Caki2 (cell line): ENCODE measurements around the gene NXPE1. TPM values are rescaled to one million over a fixed set of nuclear protein-coding genes. Genes with fewer than 3 reads are reported as not detected.
"Not testable (repeated sequence)": the region's sequence is repeated elsewhere in the genome, so short reads cannot be mapped to it uniquely, and the experiment has no call there.

Experiments
- DNase-seq: peaks from one replicate; pipeline ENCODE4 v3.0.0-alpha.2; 2015; ENCODE audit warnings: low read depth
- in situ Hi-C: cut with HindIII; loops from 2 replicates; pipeline ENCODE4 v1.10.0; 2016; ENCODE audit warnings: low sequenced_read_pairs, low pct_unique_long_range_greater_than_20kb, mixed read lengths
- total RNA-seq: library from RNA; depleted of rRNA; stranded (reverse); fragments of >200 nt; shearing (Covaris generic); gene quantifications from 2 replicates; pipeline ENCODE4 v1.2.3, GENCODE V29; 2014; ENCODE audit warnings: low replicate concordance; rRNA removed

NXPE1 gene
- total RNA-seq, result not detected in 2 replicates

- DNase-seq, result no peak
- in situ Hi-C loops, result no loop called here
Measured at GRCh38 chr11:114559425-114560310, at the start of gene NXPE1. NXPE1 (minus strand) TSS chr11:114559881; CDS start chr11:114551201, 8,680 bp downstream.

- in situ Hi-C loops, result no loop called here
- DNase-seq, result no peak
Measured at GRCh38 chr11:114609429-114609828, 49.7 kb upstream of the NXPE1 start.

- DNase-seq, in situ Hi-C loops: not testable (repeated sequence)
Measured at GRCh38 chr11:114608605-114609004, 48.9 kb upstream of the NXPE1 start.

- DNase-seq, result no peak
- in situ Hi-C loops, result no loop called here
Measured at GRCh38 chr11:114607753-114608459, 48.2 kb upstream of the NXPE1 start.

- DNase-seq, in situ Hi-C loops: not testable (repeated sequence)
Measured at GRCh38 chr11:114606802-114607075, 47.1 kb upstream of the NXPE1 start.

GRCh38 chr11:114606003-114606801 is 46.5 kb upstream of the NXPE1 start:
- in situ Hi-C loops, result no loop called here
- DNase-seq, result no peak

- in situ Hi-C loops, result no loop called here
- no peak for DNase-seq
Measured at GRCh38 chr11:114605370-114605769, 45.7 kb upstream of the NXPE1 start.

GRCh38 chr11:114604886-114605285 is 45.2 kb upstream of the NXPE1 start:
- in situ Hi-C loops, result no loop called here
- DNase-seq, result no peak

GRCh38 chr11:114604179-114604813 is 44.6 kb upstream of the NXPE1 start:
- in situ Hi-C loops, result no loop called here
- DNase-seq, result no peak

- DNase-seq, in situ Hi-C loops: not testable (repeated sequence)
Measured at GRCh38 chr11:114603151-114603550, 43.5 kb upstream of the NXPE1 start.

- in situ Hi-C loops, result no loop called here
- DNase-seq, result no peak
Measured at GRCh38 chr11:114598461-114598860, 38.8 kb upstream of the NXPE1 start.

GRCh38 chr11:114596175-114596919 is 36.7 kb upstream of the NXPE1 start:
- no peak for DNase-seq
- in situ Hi-C loops, result no loop called here

- in situ Hi-C loops, result no loop called here
- DNase-seq, result no peak
Measured at GRCh38 chr11:114595571-114595970, 35.9 kb upstream of the NXPE1 start, which contains the start of gene NXPE4. NXPE4 (minus strand) TSS chr11:114595786; CDS start chr11:114594759, 1,027 bp downstream.

GRCh38 chr11:114594703-114595102 is 35.0 kb upstream of the NXPE1 start:
- DNase-seq, result no peak
- in situ Hi-C loops, result no loop called here

- no peak for DNase-seq
- in situ Hi-C loops, result no loop called here
Measured at GRCh38 chr11:114587398-114587953, 27.8 kb upstream of the NXPE1 start.

GRCh38 chr11:114586797-114587196 is 27.1 kb upstream of the NXPE1 start:
- in situ Hi-C loops, result no loop called here
- DNase-seq, result no peak

GRCh38 chr11:114571712-114572111 is 12.0 kb upstream of the NXPE1 start:
- in situ Hi-C loops, result no loop called here
- DNase-seq, result no peak
